GM21367 (cell line): ENCODE measurements around the gene ACOXL.

Source experiments
- ATAC-seq: cut with Tn5 transposase; IDR thresholded peaks from one replicate; pipeline ENCODE4 v1.9.1; 2021; ENCODE audit not compliant: unreplicated experiment

The ACOXL gene

GRCh38 chr2:110751642-110752041, 19.3 kb downstream of the ACOXL start:
- no peak for ATAC-seq

DNA sequence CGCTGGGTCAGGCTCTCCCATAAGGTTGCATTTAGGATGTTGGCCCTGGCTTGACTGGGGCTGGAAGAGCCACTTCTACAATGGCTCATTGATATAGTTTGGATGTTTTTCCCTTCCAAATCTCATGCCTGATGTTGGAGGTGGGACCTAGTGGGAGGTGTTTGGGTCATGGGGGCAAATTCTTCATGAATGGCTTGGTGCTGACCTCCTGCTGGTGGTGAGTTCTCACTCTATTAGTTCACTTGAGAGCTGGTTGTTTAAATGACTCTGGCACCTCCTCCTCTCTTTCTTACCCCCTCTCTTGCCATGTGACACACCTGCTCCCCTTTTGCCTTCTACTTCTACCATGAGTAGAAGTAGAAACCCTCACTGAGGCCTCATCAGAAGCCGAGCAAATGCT, 20.5 kb downstream of the ACOXL start:
- no peak for ATAC-seq

- ATAC-seq, result no peak
Measured at GRCh38 chr2:110755491-110756078, 23.2 kb downstream of the ACOXL start.

DNA sequence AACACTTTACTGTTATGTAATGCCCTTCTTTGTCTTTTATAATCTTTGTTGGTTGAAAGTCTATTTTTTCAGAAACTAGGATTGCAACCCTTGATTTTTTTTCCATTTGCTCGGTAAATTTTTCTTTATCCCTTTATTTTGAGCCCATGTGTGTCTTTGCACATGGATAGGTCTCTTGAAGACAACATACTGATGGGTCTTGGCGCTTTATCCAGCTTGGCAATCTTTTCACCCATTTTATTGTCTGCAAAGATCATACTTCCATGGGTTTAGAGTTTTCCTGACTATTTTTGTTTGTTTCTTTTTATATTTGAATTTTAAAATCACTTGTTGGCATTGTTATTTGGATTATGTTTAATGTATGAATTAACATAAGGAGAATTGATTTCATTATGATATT, 27.0 kb downstream of the ACOXL start:
- ATAC-seq, result no peak

DNA sequence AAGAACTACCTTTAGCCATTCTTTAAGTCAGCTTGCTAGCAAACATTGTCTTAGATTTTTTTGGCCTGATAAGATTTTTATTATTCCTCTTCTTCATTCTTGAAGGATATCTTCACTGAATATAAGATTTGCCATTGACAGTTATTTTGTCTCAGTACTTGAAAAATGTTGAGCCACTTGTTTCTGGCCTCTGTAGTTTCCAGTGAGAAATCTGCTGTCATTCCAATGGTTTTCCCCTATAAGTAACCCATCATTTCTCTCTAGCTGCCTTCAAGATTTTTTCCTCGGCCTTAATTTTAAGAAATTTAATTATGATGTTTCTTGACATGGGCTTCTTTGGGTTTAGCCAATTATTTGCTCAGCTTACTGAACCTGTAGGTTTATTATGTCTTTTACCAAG, 32.6 kb downstream of the ACOXL start:
- no peak for ATAC-seq

DNA sequence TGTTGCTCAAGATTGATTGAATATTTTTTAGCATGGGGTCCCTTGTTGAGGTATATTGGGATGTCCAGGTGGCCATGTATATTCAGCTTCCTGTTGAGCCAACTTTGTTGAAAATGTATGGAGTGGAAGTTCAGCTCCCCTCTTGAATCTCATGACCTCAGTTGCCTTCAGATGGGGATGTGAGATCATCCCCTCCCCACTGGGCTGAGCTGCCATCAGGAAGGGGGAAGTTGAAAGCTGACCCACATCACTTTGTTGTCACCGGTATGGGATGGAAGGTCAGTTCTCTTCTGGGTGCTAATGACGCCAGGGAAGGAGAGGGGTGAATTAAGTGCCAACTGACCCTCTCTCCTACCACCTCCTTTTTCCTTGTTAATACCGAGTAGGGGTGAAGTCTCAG, 33.9 kb downstream of the ACOXL start:
- ATAC-seq, result no peak

GRCh38 chr2:110768591-110768990, 36.2 kb downstream of the ACOXL start:
- ATAC-seq, result no peak

- ATAC-seq, result no peak
Measured at GRCh38 chr2:110770404-110770958, 38.1 kb downstream of the ACOXL start.

DNA sequence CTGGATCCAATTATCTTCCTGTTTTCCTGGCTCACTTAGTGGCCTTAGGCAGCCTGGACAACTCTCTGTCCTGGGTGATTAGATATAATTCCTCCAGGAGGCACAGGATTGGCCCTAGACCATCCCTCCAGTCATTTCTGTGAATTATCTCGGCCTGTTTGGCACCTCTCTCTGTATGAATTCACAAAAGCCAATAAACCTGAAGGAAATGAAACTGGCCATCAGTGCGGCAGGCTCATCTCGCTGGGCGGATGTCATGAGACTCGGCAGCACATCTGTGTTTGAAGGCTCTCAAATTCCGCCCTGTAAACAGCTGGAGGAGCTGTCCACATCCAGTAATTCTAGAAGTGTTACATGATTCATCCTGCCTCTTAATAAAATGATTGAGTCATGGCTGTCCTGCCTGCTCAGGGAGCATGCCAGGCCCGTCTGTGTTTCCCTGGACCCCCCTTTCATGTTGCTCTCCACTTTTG, 38.6 kb downstream of the ACOXL start:
- ATAC-seq, result no peak

DNA sequence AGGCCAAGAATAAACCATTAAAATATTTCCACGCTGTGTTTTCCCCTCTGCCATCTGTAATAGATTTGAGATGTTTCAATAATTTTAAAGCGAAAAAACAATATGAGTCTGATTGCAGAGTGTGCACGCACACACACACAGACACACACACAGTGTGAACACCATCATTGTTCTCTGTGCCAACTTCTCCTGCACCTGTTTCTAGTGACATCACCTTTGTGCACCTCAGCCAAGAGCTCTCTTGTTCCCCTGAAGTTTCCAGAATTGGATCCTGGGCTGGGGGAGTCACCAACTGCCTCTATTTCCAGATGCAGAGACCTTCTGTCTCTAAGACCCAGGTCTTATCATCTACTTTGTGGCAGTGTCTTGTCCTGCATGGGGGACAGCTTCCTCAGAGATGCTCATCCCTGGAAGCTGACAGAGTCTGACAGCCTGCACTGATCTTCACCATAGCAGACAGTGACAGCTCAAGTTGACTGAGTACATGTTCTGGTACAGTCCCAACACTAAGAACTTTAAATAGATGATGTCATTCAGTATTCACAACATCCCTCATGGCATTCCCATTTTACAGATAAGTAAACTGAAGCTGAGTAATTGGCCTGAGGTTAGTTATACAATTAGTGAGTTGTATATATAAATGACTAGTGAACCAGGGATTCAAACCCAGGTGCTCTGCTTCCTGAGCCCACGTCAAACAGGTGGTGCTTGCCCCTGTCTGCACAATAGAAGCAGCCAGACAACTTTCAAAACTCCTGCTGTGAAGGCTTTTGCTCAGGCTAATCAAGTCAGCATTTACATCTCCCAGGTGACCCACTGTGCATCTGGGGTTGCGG, 39.4 kb downstream of the ACOXL start:
- ATAC-seq, result no peak

- no peak for ATAC-seq
Measured at GRCh38 chr2:110772383-110772755, 40.0 kb downstream of the ACOXL start.

GRCh38 chr2:110773401-110773921, 41.1 kb downstream of the ACOXL start:
- no peak for ATAC-seq

- no peak for ATAC-seq
Measured at GRCh38 chr2:110774701-110775100, 42.3 kb downstream of the ACOXL start.

- ATAC-seq, result no peak
Measured at GRCh38 chr2:110777531-110778311, 45.3 kb downstream of the ACOXL start.

DNA sequence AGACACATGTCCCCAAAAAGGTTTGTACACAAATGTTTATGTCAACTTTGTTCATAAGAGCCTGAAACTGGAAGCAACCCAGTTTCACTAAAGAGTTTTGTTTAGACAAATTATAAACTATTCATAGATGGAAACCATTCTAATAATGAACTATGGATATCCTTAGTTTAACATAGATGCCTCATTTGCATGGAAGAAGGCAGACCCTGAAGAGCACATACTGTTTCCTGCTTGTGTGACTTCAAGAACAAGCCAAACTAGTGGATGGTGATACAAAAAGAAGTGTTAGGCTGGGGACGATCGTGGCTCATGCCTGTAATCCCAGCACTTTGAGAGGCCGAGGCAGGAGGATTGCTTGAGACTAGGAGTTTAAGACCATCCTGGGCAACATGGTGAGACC, 48.1 kb downstream of the ACOXL start:
- ATAC-seq, result no peak

DNA sequence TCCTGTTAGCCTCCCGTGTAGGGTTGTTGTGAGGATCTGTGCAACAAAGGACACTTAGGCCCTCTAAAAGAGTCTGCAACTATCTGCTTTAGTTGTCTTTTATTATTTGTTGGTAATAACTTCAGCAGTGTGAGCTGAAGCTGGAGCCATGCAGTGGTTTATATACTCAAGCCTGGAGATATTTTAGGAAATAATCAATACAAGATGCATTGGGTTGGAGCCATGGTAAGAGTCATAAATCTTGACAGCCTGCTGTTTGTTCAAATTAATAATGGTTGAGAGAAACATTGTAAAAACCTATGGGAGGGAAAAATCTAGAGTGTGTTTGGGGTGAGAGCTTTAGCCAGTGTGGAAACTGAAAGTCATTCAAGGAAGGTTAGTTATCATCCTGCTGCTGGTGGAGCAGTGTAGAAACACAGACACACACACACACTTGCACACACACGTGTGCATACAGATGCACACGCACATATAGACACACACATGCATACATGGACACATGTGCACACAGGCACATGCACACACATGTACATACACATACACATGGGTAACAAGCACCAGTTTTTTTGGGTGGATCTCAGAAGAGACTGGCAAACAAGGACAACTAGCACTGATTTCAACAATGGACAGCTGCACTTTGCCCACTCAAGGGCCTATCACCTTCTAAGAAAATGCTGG, 51.0 kb downstream of the ACOXL start:
- ATAC-seq, result no peak

- no peak for ATAC-seq
Measured at GRCh38 chr2:110784047-110784631, 51.8 kb downstream of the ACOXL start.

GRCh38 chr2:110785439-110785838, 53.1 kb downstream of the ACOXL start:
- no peak for ATAC-seq

DNA sequence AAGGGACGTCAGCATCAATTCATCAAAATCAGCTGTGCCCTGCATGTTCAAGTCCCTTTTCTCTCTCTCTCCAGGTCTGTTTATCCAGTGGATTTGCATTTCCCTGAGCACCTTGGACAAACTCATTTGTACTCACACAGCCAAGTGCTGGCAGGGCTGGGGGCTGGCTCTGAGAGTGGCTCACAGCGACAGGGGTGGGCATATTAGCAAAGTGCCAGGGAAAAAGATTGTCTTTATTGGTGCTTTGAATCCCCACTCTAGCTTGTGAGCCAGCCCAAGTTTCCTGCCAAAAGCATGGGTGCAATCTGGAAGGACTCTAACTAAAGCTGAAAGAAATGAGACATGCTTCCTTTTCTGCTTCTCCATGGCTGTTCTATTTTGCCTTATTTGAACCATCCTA, 56.6 kb downstream of the ACOXL start:
- no peak for ATAC-seq

- ATAC-seq, result no peak
Measured at GRCh38 chr2:110789706-110790105, 57.3 kb downstream of the ACOXL start.
